GM21360 (cell line): ENCODE results near the gene USP5.

Experiments used
- ATAC-seq: cut with Tn5 transposase; IDR thresholded peaks from one replicate; pipeline ENCODE4 v1.9.1; 2021; ENCODE audit warnings: mild to moderate bottlenecking, moderate library complexity; ENCODE audit not compliant: unreplicated experiment

Gene USP5, protein sequence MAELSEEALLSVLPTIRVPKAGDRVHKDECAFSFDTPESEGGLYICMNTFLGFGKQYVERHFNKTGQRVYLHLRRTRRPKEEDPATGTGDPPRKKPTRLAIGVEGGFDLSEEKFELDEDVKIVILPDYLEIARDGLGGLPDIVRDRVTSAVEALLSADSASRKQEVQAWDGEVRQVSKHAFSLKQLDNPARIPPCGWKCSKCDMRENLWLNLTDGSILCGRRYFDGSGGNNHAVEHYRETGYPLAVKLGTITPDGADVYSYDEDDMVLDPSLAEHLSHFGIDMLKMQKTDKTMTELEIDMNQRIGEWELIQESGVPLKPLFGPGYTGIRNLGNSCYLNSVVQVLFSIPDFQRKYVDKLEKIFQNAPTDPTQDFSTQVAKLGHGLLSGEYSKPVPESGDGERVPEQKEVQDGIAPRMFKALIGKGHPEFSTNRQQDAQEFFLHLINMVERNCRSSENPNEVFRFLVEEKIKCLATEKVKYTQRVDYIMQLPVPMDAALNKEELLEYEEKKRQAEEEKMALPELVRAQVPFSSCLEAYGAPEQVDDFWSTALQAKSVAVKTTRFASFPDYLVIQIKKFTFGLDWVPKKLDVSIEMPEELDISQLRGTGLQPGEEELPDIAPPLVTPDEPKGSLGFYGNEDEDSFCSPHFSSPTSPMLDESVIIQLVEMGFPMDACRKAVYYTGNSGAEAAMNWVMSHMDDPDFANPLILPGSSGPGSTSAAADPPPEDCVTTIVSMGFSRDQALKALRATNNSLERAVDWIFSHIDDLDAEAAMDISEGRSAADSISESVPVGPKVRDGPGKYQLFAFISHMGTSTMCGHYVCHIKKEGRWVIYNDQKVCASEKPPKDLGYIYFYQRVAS

DNA sequence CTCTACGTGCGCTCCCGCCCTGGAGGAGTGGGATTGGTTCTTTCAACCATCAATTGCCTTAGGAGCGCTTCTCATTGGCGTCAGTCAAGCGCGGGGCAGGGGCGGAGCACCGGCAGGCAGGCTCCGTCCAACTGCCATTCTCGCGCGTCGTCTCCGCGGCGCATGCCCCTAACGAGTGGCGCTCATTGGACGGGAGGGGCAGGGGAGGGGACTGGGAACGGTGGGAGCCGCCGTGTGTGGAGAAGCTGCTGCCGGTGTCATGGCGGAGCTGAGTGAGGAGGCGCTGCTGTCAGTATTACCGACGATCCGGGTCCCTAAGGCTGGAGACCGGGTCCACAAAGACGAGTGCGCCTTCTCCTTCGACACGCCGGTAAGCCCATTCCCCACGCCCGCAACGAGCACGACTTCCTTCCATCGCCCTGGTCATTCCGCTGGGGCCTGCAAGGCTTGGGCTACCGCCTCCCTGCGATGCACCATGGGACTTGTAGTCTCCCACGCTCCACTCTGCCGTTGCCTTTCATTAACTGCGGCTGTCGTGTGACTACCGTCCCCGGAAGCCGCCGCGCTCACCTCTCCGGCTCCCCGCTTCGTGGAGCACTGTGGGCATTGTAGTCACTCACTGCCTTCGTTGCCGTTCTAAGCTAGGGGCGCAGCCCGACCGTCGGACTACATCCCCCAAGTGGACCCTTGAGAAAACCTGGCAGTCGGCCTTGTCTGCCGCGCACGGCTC lies at the start of gene USP5:
USP5 (plus strand) TSS at position 230 of the 730 bp plus-strand sequence; CDS start at position 260, 30 bp downstream.
- ATAC-seq = peak; percentile 75

DNA sequence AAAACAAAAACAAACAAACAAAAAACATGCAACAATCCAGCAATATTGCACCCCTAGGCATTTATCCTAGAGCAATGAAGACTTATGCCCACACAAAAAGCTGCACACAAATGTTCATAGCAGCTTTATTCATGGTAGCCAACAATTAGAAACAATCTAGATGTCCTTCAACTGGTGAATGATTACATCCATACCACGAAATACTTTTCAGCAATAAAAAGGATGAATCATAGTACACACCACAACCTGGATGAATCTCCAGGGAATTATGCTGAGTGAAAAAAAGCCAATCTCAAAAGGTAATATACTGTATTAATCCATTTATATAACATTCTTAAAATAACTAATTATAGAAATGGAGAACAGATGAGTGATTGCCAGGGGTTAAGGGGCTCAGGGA lies 44.8 kb upstream of the USP5 start:
- no peak for ATAC-seq

DNA sequence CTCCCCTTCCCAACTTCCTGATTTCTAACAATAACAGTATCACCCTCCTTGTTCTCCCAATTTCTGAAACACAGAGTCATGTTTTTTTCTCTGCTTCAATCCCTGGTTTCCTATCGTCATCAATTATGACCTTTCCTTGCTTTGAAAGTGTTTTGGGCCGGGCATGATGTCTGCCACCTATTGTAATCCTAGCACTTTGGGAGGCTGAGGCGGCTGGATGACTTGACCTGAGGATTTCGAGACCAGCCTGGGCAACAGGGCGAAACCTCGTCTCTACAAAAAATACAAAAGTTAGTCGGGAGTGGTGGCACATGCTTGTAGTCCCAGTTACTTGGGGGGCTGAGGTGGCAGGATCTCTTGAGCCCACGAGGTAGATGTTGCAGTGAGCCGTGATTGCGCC lies 42.9 kb upstream of the USP5 start:
- no peak for ATAC-seq

DNA sequence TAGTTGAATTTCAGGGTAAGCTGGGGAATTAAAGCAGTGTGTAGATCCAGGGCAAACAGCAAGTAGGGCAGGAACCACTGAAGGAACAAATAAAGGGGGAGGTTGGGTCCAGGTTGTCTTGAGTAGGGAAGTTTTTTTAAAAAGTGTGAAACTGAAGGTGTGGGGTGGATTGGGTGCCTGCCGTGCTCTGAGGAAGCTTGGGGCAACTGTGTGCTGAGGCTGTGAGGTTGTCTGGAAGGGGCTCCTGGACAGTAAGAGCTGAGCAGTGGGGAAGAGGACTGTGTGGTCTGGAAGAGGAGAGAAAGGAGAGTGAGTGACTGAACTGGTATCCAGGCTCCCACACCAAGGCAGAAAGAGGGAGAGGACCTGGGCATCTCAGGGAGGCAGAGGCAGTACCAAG lies 41.2 kb upstream of the USP5 start:
- no peak for ATAC-seq

DNA sequence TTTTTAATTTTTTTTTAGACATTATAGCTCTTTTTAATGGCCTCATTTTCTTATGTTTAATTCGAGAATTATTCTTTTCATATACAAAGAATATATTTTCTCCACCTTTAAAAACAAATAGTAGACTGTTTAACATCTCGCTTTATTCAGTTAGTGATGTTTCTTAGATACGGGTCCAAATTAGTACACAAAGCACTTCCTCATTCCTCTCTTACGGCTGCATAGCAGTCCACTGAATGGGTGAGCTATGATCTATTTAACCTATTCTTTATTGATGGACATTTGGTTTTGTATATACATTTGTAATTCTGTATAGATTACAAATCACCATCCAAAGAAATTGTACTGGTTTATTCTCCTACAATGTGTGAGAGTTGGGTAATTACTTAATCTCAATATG lies 38.6 kb upstream of the USP5 start:
- no peak for ATAC-seq

DNA sequence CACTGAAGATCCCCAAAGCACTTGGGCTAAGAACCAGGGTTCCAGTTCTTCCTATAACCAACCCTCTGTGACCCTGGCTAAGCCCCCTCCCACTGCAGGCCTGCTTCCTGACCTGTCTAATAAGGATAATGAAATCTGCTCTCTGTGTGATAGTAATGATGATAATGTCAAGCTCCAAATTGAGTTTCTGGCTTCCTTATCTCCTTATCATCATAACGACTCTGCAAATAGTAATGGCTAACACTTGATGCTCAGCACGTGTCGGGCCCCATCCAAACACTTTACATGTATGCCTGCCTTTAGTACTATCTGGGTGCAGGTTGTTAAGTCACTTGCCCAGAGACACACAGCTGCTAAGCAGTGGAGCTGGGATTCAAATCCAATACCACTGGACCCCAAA lies 35.4 kb upstream of the USP5 start:
- ATAC-seq = no peak

DNA sequence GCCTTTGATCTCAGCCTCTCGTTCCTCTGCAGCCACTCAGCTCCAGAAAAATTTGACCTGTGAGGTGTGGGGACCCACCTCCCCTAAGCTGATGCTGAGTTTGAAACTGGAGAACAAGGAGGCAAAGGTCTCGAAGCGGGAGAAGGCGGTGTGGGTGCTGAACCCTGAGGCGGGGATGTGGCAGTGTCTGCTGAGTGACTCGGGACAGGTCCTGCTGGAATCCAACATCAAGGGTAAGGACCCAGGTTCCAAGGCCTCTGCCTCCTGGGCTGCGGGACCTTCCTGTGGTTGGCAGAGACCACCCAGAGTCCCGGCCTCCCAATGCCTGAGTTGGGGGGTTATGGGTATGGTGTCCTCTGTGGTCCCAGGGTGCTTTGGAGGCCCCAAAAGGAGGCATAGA lies 34.9 kb upstream of the USP5 start:
- no peak for ATAC-seq

DNA sequence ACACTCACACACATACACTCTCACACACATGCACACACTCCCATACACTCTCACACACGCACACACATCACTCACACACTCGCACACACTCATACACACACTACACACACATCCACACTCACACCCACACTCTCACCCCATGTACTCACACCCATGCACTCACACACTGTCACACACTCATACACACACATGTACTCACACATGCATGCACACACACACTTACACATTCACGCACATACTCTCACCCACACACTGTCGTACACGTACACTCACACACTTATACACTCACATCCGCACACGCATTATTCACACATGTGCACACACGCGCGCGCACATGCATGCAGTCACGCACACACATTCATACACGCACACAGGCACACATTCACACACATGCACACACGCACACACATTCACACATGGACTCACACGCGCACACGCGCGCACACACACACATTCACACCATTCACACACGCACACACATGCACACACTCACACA lies 34.2 kb upstream of the USP5 start:
- ATAC-seq = no peak

DNA sequence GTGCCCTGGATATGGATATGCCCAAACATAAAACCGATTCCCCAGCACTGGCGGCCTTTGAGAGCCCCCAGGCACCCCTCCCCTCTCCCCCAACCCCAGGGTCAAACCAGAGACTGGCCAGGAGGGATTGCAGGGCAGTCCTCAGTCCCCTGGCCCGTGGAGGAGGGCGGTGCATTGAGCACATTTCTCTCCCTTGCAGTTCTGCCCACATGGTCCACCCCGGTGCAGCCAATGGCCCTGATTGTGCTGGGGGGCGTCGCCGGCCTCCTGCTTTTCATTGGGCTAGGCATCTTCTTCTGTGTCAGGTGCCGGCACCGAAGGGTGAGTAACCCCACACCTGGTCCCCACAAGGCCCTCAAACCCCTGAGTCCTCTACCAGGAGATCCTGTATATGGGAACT lies 33.7 kb upstream of the USP5 start:
- ATAC-seq = no peak

DNA sequence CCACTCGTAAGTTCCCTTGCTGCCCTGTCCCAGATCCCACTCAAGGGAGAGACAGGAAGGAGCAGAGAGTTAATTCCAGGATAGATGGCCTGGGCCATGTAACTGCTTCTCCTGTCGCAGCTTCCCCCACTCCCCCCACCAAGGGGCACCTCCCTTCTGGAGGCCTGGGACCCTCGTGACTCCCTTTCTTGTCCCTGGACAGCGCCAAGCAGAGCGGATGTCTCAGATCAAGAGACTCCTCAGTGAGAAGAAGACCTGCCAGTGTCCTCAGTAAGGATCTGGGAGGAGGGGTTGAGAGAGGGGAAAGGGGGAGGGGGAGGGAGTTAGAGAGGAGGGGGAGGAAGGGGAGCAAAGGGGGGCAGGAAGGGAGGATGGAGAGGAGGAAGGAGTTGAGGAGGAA lies 33.3 kb upstream of the USP5 start:
- no peak for ATAC-seq

DNA sequence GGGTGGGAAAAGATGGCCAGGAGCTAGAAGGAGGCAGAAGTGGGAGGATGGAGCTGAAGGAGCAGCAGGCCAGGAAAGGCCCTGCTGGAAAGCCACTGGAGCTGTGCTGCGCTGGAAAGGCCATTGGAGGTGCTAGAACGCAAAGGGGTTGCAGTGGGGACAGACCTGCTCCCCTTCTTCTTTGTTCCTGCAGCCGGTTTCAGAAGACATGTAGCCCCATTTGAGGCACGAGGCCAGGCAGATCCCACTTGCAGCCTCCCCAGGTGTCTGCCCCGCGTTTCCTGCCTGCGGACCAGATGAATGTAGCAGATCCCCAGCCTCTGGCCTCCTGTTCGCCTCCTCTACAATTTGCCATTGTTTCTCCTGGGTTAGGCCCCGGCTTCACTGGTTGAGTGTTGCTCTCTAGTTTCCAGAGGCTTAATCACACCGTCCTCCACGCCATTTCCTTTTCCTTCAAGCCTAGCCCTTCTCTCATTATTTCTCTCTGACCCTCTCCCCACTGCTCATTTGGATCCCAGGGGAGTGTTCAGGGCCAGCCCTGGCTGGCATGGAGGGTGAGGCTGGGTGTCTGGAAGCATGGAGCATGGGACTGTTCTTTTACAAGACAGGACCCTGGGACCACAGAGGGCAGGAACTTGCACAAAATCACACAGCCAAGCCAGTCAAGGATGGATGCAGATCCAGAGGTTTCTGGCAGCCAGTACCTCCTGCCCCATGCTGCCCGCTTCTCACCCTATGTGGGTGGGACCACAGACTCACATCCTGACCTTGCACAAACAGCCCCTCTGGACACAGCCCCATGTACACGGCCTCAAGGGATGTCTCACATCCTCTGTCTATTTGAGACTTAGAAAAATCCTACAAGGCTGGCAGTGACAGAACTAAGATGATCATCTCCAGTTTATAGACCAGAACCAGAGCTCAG lies 32.6 kb upstream of the USP5 start:
- no peak for ATAC-seq

DNA sequence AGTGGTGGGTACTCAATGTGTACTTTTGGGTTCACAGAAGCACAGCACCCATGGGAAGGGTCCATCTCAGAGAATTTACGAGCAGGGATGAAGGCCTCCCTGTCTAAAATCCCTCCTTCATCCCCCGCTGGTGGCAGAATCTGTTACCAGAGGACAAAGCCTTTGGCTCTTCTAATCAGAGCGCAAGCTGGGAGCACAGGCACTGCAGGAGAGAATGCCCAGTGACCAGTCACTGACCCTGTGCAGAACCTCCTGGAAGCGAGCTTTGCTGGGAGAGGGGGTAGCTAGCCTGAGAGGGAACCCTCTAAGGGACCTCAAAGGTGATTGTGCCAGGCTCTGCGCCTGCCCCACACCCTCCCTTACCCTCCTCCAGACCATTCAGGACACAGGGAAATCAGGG lies 31.8 kb upstream of the USP5 start:
- no peak for ATAC-seq

DNA sequence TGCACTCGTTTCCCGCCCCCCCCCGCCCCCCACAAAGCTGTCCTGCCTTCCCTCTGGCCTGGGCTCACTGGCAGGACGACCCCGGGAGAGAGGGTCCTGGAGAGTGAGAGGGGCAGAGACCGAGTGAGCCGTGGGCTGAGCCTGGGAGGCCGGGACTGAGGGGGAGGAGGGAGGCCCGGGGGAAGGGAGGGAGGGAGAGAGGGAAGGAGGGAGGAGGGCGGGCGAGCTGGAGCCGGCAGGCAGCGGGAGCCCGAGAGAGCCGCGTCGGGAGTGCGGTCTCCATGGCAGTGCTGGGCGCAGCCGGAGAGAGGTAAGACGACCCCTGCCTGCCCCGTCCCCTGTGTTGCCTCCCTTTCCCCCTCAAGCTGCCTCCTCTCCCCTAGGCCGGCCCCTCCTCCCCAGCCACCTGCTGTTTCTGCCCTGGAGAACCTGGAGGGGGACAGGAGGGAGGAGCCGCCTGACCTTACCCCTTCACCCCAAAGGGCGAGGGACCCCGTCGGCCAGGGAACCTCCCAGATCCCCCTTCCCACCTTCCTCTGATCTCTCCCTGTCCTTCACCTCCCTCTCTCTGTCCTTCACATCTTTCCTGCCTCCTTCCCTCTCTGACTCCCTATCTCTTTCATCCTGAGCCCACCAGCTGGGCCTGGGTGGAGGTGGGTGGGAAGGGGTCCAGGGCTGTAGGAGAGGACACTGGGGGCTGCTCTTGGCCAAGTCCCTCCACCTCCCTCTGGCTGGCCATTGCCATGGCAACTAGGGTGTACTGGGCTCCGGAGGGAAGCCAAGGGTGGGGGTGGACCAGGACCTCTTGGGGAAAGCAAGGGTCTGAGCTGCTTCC lies 30.1 kb upstream of the USP5 start, which contains the start of gene GPR162:
GPR162 (plus strand) TSS at position 231 of the 835 bp plus-strand sequence. CDS start 2,078 bp downstream, outside the sequence.
- no peak for ATAC-seq

DNA sequence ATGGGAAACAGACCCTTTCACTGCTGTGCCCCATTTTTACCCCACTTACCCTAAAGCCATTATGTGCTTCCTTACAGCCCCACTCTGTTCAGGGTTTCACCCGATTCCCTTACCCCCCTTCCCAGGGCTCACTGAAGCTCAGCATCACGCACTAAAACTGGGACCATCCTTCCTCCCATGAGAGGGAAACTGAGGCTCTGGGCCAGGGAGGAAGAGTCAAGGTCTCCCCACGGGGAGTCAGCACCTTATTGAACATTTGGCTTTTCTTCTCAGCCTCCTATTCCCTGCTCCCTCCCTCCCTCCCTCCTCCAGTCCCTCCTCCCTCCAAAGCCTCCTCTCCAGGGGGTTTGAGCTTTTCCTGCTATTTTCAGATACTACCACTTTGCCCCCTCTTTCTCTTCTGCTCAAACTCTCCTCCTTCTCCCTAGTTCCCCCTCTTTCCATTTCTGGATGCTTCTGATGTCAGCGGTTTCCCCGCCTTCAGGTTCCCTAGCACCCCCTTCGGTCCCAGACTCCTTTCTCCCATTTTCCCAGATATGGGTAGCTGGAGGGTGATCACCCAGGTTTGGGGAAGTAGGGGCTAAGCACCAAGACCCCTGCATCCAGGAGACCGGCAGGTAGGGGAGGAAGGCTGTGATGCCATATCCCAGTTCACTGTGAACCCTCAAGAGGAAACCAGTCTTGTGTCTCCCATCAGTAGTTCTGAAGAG lies 29.4 kb upstream of the USP5 start:
- ATAC-seq = no peak

DNA sequence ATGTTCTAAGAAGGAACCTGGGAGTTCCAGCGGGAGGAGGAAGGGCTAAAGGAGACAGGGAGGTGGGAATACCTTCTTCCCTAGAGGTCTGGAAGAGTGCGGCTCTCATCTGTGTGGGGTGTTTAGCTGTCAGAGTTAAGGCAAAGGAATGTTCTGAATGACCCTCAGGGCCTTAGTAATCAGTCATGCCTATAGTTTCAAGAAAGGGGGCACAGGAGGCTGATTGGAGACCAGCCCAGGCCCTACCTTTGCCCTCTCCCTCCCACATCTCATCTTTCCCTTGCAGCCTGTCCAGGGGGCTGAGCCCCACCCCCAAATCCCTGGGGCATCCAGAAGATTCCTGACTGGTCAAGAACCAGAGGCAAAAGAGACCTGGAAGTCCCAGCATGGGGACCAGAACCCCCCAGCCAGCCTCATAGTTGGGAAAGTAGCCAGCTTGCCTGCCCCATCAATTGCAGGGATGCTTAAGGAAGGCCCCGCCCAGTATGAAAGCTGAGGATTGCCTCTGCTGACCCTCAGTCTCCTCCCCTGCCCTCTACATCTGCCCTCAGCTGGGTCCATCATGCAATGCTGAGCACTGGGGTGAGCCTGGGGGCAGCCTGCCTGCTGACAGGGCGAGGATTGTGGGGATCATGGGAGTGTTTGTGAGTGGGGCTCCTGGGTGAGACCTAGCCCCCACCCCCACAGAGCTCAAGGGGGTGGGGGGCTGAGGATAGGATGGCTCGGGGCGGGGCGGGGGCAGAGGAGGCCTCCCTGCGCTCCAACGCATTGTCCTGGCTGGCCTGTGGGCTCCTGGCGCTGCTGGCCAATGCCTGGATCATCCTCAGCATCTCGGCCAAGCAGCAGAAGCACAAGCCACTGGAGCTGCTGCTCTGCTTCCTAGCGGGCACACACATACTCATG lies 28.5 kb upstream of the USP5 start:
- ATAC-seq = no peak

DNA sequence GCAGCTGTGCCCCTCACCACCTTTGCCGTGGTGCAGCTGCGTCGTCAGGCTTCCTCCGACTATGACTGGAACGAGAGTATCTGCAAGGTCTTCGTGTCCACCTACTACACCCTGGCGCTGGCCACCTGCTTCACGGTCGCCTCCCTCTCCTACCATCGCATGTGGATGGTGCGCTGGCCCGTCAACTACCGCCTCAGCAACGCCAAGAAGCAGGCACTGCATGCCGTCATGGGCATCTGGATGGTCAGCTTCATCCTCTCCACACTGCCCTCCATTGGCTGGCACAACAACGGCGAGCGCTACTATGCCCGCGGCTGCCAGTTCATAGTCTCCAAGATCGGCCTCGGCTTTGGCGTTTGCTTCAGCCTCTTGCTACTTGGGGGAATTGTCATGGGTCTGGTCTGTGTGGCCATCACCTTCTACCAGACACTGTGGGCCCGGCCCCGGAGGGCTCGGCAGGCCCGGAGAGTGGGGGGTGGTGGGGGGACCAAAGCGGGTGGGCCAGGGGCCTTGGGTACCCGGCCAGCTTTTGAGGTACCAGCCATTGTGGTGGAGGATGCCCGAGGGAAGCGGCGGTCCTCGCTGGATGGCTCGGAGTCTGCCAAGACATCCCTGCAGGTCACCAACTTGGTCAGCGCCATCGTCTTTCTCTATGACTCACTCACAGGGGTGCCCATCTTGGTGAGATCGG lies 27.7 kb upstream of the USP5 start:
- no peak for ATAC-seq

DNA sequence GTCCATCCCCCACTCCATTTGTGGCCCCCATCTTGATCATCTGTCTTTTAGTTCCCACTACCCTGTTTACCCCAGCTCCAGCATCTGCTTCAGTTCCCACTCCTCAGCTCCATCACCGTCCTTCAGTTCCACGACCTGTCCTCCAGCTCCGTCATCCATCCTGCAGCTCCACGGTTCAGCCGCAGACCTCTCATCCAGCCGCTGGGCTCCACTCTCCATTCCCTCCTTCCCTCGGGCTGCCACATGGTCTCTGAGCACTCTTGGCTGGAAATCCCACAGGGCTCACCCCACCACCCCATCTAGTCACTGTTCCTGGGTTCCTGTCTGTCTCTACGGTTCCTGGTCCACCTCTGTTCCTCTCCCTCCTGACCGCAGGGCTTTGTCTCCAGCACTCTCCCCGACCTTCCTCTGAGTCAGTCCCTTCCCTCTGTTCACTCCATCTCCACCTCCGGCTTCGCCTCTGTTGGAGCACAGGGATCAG lies 27.0 kb upstream of the USP5 start:
- ATAC-seq = no peak
